ENCODE data around the gene LRCH3.

The LRCH3 gene

GRCh38 chr3:197753263-197753662 is 37.8 kb upstream of the LRCH3 start:
- H3K36me3 ChIP-seq (ENCODE audit: insufficient read depth, low read length), result peaks cover 10% of the 10 kb centered on the region
- peaks cover 17% of the 10 kb centered on the region for H3K4me1 ChIP-seq (ENCODE audit: control insufficient read depth, insufficient read depth, low read length)
- H3K27me3 ChIP-seq (ENCODE audit: control insufficient read depth, insufficient read depth, low read length), result no peaks in the 10 kb centered on the region
- no peaks in the 10 kb centered on the region for H3K9me3 ChIP-seq (replicated peaks; ENCODE audit: low read length)
- H3K9ac ChIP-seq (ENCODE audit: low read depth, low read length), result no peak overlapping the region
- no peak overlapping the region for H3K4me2 ChIP-seq (ENCODE audit: low read length)
- no peak overlapping the region for H3K4me3 ChIP-seq (ENCODE audit: low read length)

GRCh38 chr3:197756704-197757103 is 34.4 kb upstream of the LRCH3 start:
- H3K4me1 ChIP-seq (ENCODE audit: control insufficient read depth, insufficient read depth, low read length), result peaks cover 6% of the 10 kb centered on the region
- H3K36me3 ChIP-seq (ENCODE audit: insufficient read depth, low read length), result peaks cover 21% of the 10 kb centered on the region
- no peak overlapping the region for H3K4me2 ChIP-seq (ENCODE audit: low read length)
- H3K9ac ChIP-seq (ENCODE audit: low read depth, low read length), result no peak overlapping the region
- no peaks in the 10 kb centered on the region for H3K9me3 ChIP-seq (replicated peaks; ENCODE audit: low read length)
- H3K4me3 ChIP-seq (ENCODE audit: low read length), result no peak overlapping the region
- H3K27me3 ChIP-seq (ENCODE audit: control insufficient read depth, insufficient read depth, low read length), result no peaks in the 10 kb centered on the region

- no peak overlapping the region for H3K9ac ChIP-seq (ENCODE audit: low read depth, low read length)
- H3K4me3 ChIP-seq (ENCODE audit: low read length), result no peak overlapping the region
- no peaks in the 10 kb centered on the region for H3K4me1 ChIP-seq (ENCODE audit: control insufficient read depth, insufficient read depth, low read length)
- no peaks in the 10 kb centered on the region for H3K9me3 ChIP-seq (replicated peaks; ENCODE audit: low read length)
- no peaks in the 10 kb centered on the region for H3K27me3 ChIP-seq (ENCODE audit: control insufficient read depth, insufficient read depth, low read length)
- no peak overlapping the region for H3K4me2 ChIP-seq (ENCODE audit: low read length)
- H3K36me3 ChIP-seq (ENCODE audit: insufficient read depth, low read length), result peaks cover 27% of the 10 kb centered on the region
Measured at GRCh38 chr3:197758512-197758911, 32.5 kb upstream of the LRCH3 start.

- H3K36me3 ChIP-seq (ENCODE audit: insufficient read depth, low read length), result peaks cover 34% of the 10 kb centered on the region
- no peaks in the 10 kb centered on the region for H3K27me3 ChIP-seq (ENCODE audit: control insufficient read depth, insufficient read depth, low read length)
- H3K4me1 ChIP-seq (ENCODE audit: control insufficient read depth, insufficient read depth, low read length), result no peaks in the 10 kb centered on the region
Measured at GRCh38 chr3:197761784-197762183, 29.3 kb upstream of the LRCH3 start.

GRCh38 chr3:197775317-197775716 is 15.7 kb upstream of the LRCH3 start:
- no peaks in the 10 kb centered on the region for H3K27me3 ChIP-seq (ENCODE audit: control insufficient read depth, insufficient read depth, low read length)
- H3K4me1 ChIP-seq (ENCODE audit: control insufficient read depth, insufficient read depth, low read length), result no peaks in the 10 kb centered on the region
- no peak overlapping the region for H3K4me3 ChIP-seq (ENCODE audit: low read length)
- peaks cover 75% of the 10 kb centered on the region for H3K36me3 ChIP-seq (ENCODE audit: insufficient read depth, low read length)
- H3K9ac ChIP-seq (ENCODE audit: low read depth, low read length), result no peak overlapping the region
- no peak overlapping the region for H3K4me2 ChIP-seq (ENCODE audit: low read length)
- H3K9me3 ChIP-seq (replicated peaks; ENCODE audit: low read length), result no peaks in the 10 kb centered on the region

More at GRCh38 chr3:197761784-197762183, 29.3 kb upstream of the LRCH3 start:
- H3K9me3 ChIP-seq (replicated peaks; ENCODE audit: low read length), result no peaks in the 10 kb centered on the region
- no peak overlapping the region for H3K9ac ChIP-seq (ENCODE audit: low read depth, low read length)
- no peak overlapping the region for H3K4me2 ChIP-seq (ENCODE audit: low read length)
- H3K4me3 ChIP-seq (ENCODE audit: low read length), result no peak overlapping the region

GRCh38 chr3:197782230-197782629 is 8.8 kb upstream of the LRCH3 start:
- Histone ChIP-seq H3K36me3 (ENCODE audit: insufficient read depth, low read length) (peaks cover 65% of the 10 kb centered on the region), H3K4me3 (ENCODE audit: low read length) (no peak overlapping the region), H3K9ac (ENCODE audit: low read depth, low read length) (no peak overlapping the region), H3K4me1 (ENCODE audit: control insufficient read depth, insufficient read depth, low read length) (no peaks in the 10 kb centered on the region), H3K4me2 (ENCODE audit: low read length) (no peak overlapping the region), H3K9me3 (replicated peaks; ENCODE audit: low read length) (no peaks in the 10 kb centered on the region), H3K27me3 (ENCODE audit: control insufficient read depth, insufficient read depth, low read length) (no peaks in the 10 kb centered on the region)

GRCh38 chr3:197784019-197784585 is 7.0 kb upstream of the LRCH3 start:
- Histone ChIP-seq H3K36me3 (ENCODE audit: insufficient read depth, low read length) (peaks cover 52% of the 10 kb centered on the region), H3K9ac (ENCODE audit: low read depth, low read length) (no peak overlapping the region), H3K4me1 (ENCODE audit: control insufficient read depth, insufficient read depth, low read length) (no peaks in the 10 kb centered on the region), H3K4me3 (ENCODE audit: low read length) (no peak overlapping the region), H3K27me3 (ENCODE audit: control insufficient read depth, insufficient read depth, low read length) (no peaks in the 10 kb centered on the region), H3K4me2 (ENCODE audit: low read length) (no peak overlapping the region), H3K9me3 (replicated peaks; ENCODE audit: low read length) (no peaks in the 10 kb centered on the region)

GRCh38 chr3:197787412-197787811 is 3.6 kb upstream of the LRCH3 start:
- Histone ChIP-seq H3K4me3 (ENCODE audit: low read length) (no peak overlapping the region), H3K4me2 (ENCODE audit: low read length) (no peak overlapping the region), H3K9ac (ENCODE audit: low read depth, low read length) (no peak overlapping the region), H3K4me1 (ENCODE audit: control insufficient read depth, insufficient read depth, low read length) (no peaks in the 10 kb centered on the region), H3K27me3 (ENCODE audit: control insufficient read depth, insufficient read depth, low read length) (no peaks in the 10 kb centered on the region), H3K36me3 (ENCODE audit: insufficient read depth, low read length) (peaks cover 28% of the 10 kb centered on the region), H3K9me3 (replicated peaks; ENCODE audit: low read length) (no peaks in the 10 kb centered on the region)

GRCh38 chr3:197789309-197789708 is 1.7 kb upstream of the LRCH3 start:
- H3K4me3 ChIP-seq (ENCODE audit: low read length), result no peak overlapping the region
- H3K4me2 ChIP-seq (ENCODE audit: low read length), result no peak overlapping the region
- H3K4me1 ChIP-seq (ENCODE audit: control insufficient read depth, insufficient read depth, low read length), result peaks cover 12% of the 10 kb centered on the region
- H3K27me3 ChIP-seq (ENCODE audit: control insufficient read depth, insufficient read depth, low read length), result no peaks in the 10 kb centered on the region
- H3K9ac ChIP-seq (ENCODE audit: low read depth, low read length), result no peak overlapping the region
- H3K36me3 ChIP-seq (ENCODE audit: insufficient read depth, low read length), result peaks cover 12% of the 10 kb centered on the region
- H3K9me3 ChIP-seq (replicated peaks; ENCODE audit: low read length), result no peaks in the 10 kb centered on the region

- Histone ChIP-seq H3K9ac (ENCODE audit: low read depth, low read length) (peak overlapping the region; percentile 96), H3K36me3 (ENCODE audit: insufficient read depth, low read length) (peaks cover 9% of the 10 kb centered on the region), H3K4me3 (ENCODE audit: low read length) (peak overlapping the region; percentile 88)
Measured at GRCh38 chr3:197790033-197790432, 1.0 kb upstream of the LRCH3 start.

GRCh38 chr3:197791892-197792647 is 1.0 kb downstream of the LRCH3 start:
- Histone ChIP-seq H3K4me3 (ENCODE audit: low read length) (peak overlapping the region; percentile 88), H3K9me3 (replicated peaks; ENCODE audit: low read length) (no peaks in the 10 kb centered on the region), H3K36me3 (ENCODE audit: insufficient read depth, low read length) (peaks cover 7% of the 10 kb centered on the region), H3K9ac (ENCODE audit: low read depth, low read length) (peak overlapping the region; percentile 96), H3K4me1 (ENCODE audit: control insufficient read depth, insufficient read depth, low read length) (peaks cover 32% of the 10 kb centered on the region), H3K27me3 (ENCODE audit: control insufficient read depth, insufficient read depth, low read length) (no peaks in the 10 kb centered on the region), H3K4me2 (ENCODE audit: low read length) (peak overlapping the region; percentile 81)

More at GRCh38 chr3:197790033-197790432, 1.0 kb upstream of the LRCH3 start:
- H3K27me3 ChIP-seq (ENCODE audit: control insufficient read depth, insufficient read depth, low read length), result no peaks in the 10 kb centered on the region
- H3K4me1 ChIP-seq (ENCODE audit: control insufficient read depth, insufficient read depth, low read length), result peaks cover 18% of the 10 kb centered on the region
- H3K9me3 ChIP-seq (replicated peaks; ENCODE audit: low read length), result no peaks in the 10 kb centered on the region
- H3K4me2 ChIP-seq (ENCODE audit: low read length), result peak overlapping the region; percentile 81

GRCh38 chr3:197793247-197793646 is 2.2 kb downstream of the LRCH3 start:
- no peaks in the 10 kb centered on the region for H3K9me3 ChIP-seq (replicated peaks; ENCODE audit: low read length)
- H3K4me2 ChIP-seq (ENCODE audit: low read length), result peak overlapping the region; percentile 57
- peak overlapping the region; percentile 4 for H3K4me3 ChIP-seq (ENCODE audit: low read length)
- H3K27me3 ChIP-seq (ENCODE audit: control insufficient read depth, insufficient read depth, low read length), result no peaks in the 10 kb centered on the region
- peaks cover 32% of the 10 kb centered on the region for H3K4me1 ChIP-seq (ENCODE audit: control insufficient read depth, insufficient read depth, low read length)
- H3K36me3 ChIP-seq (ENCODE audit: insufficient read depth, low read length), result no peaks in the 10 kb centered on the region
- no peak overlapping the region for H3K9ac ChIP-seq (ENCODE audit: low read depth, low read length)

Measured in skeletal muscle satellite cell (primary cell).